Stimulated activated CD4-positive, alpha-beta T cell treated with anti-CD3 and anti-CD28 coated beads, TNF-alpha, amount 100 ng/mL, for 48 hours (primary cell): ENCODE results near the gene TIGD3.

Experiments
- DNase-seq, 3 donors: peaks; one replicate each; pipeline ENCODE4 v3.0.0-alpha.2; 2020; ENCODE audit warnings: low read depth in 3 of 3

The TIGD3 gene

GRCh38 chr11:65390099-65390941 is 35.8 kb downstream of the TIGD3 start:
- no peak for DNase-seq

DNA sequence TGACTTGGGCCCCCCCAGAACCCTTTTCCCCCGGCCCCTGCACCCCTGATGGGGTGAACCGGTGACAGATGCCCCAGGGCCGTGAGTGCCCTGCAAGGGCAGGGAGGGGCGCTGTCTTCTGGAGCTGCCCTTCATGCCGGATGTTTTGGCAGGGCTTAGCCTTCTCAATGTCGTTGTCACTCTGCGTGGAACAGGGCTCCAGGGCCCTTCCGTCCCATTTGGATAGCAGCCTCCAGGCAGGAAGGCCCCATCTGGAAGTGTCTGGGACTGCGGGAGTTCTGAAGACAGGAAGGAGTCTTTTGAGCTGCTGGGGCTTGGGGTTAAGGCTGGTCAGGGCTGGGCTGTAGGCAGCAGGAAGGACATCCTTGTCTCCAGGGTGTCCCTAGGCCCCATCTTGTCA is 36.4 kb downstream of the TIGD3 start:
- DNase-seq: no peak

- DNase-seq: no peak
Measured at GRCh38 chr11:65392186-65392829, 37.8 kb downstream of the TIGD3 start.

GRCh38 chr11:65392899-65393298 is 38.3 kb downstream of the TIGD3 start:
- no peak for DNase-seq

DNA sequence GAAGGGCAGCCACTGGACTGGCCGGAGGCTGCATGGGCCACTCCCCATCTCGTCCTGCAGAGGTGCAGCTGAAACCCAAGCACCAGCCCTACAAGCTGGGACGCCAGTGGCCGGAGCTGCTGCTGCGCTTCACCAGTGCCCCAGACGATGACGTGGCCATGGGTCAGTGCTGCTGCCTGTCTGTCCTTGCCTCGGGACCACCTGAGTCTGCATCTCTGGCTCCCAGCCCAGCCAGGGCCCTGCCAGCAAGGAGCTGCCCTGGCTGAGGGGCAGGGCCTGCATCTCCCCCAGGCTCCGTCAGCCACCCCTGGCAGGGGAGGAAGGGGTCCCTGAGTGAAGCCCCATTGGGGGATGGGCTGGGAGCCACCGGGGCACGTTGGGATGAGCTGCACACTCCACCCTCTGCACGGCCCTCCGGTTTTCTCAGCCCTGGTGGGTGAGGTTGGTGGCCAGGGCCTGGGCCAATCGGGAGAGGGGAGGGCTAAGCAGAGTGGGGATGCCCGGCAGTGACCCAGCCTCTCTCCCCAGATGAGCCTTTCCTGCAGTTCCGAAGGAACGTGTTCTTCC is 39.0 kb downstream of the TIGD3 start:
- no peak for DNase-seq

DNA sequence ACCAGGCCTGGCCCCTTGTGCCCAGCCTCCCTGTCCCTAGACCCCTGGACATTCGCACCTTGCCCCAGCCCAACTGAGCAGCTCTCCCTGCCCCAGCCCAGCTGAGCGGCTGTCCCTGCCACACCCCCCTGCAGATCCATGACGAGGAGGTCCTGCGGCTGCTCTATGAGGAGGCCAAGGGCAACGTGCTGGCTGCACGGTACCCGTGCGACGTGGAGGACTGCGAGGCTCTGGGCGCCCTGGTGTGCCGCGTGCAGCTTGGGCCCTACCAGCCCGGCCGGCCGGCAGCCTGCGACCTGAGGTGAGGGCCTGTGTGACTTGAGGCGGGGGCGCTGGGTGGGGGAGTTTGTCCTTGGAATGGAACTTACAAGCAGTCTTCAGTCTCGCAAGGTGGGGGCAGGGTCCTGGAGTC is 39.6 kb downstream of the TIGD3 start:
- DNase-seq: no peak

DNA sequence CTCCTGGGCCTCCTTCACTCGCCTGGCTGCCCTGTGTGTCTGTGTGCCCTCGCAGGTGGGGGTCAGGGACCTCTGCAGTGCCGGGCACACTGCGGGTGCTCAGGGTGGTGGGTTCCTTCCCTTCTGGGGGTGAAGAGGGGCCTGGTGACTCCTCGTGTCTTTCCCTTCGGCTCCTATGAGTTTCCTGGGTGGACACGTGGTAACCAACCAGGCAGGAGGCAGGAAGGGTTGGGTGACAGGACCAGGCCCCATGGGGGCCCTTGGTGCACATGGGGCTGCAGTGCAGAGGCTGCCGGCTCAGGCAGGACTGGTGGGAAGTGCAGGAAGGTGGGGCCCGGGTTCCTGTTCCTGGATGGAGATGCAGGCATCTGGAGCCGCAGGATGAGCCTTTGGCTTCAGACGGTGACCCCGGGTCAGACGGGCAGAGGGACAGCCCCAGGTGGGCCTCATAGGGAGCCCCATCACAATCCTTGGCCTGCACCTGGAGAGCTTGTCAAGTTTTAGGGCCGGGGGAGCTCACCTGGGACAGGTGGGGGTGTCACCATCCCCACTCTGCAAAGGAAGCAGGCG is 41.5 kb downstream of the TIGD3 start:
- DNase-seq: no peak

GRCh38 chr11:65396769-65397745 is 42.5 kb downstream of the TIGD3 start:
- no peak for DNase-seq

GRCh38 chr11:65398362-65398910 is 43.9 kb downstream of the TIGD3 start:
- DNase-seq: no peak

DNA sequence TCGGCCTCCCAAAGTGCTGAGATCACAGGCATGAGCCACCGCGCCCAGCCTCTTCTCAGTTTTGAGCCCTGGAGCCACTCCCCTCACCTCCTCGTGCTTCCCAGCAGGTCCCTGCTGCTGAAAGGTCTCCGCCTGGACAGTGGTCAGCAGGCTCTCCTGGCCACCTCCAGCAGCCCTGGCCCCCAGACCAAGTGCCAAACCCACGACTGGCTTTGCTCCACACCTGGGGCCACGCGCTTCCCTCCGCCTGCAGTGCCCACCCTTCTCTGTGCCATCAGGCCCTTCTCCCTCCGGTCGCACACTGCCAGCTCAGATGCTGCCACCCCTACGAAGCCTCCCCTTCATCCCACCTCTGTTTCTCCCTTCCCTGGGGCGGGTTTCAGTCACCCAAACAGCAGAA is 44.7 kb downstream of the TIGD3 start:
- no peak for DNase-seq

GRCh38 chr11:65399845-65400244 is 45.3 kb downstream of the TIGD3 start:
- no peak for DNase-seq

DNA sequence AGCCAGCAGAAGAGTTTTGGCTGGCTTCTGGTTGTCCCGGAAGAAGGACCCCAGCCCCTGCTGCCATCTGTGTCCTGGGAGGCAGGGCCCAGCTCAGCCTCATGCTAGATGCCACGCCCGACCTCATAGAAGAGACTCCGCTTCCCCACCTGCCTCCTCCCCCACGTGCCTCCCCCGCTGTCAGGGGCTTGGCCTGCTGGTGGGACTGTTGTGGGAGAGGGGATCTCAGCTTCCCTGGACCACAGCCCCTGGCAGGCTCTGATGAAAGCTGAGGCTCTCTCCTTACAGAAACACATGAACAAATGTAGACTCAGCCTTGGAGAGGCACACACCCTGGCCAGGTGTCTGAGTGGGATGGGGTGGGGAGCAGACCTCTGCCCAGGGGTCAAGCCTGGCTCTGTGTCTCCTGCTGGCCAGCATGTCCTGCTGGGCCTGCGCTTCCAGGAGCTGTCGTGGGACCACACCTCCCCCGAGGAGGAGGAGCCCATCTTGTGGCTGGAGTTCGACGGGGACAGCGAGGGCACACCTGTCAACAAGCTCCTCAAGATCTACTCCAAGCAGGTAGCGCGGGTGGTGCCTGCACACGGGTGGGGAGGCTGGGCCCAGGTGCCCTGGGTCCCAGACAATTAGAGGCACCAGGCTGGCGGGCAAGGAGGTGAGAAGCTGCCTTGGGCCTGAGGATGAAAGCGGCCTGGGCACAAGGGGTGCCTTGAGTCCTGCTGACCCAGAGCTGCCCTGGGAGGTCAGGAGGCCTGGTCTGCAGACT is 45.9 kb downstream of the TIGD3 start:
- DNase-seq: no peak

GRCh38 chr11:65401073-65401802 is 46.7 kb downstream of the TIGD3 start:
- no peak for DNase-seq

GRCh38 chr11:65401803-65402248 is 47.3 kb downstream of the TIGD3 start:
- DNase-seq: no peak

DNA sequence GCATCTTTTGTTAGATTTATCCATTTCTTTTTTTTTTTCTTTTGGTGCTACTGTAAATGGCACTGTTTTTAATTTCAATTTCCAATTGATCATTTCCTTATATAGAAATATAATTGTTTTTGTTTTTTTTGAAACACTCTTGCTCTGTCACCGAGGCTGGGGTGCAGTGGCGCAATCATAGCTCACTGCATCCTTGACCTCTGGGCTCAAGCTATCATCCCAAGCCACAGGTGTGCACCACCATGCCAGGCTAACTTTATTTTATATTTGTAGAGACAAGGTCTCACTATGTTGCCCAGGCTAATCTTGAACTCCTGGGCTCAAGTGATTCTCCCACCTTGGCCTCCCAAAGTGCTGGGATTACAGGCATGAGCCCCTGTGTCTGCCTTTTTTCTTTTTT is 48.2 kb downstream of the TIGD3 start:
- no peak for DNase-seq

DNA sequence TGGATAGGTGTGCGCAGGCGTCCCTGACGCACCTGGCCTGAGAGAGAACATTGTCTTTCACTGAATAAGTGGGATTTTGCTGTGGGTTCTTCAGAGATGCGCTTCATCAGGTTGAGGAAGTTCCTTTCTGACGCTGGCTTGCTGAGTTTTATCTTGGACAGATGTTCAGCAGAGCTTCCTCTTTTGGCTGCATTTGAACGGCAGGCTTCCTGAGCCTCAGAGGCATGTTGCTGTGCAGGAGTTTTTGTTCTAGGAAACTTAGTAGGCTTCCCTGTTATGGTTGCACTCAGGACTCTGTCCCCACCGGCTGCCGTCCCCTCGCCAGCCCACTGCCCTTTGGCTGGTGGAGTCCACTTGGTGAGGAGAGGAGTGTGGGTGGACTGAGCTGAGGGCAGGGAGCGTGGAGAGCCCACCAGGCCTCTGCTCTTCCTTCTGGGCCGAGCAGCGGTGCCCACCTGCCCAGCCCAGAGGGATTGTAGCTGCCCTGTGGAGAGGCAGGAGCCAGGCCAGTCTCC is 49.1 kb downstream of the TIGD3 start:
- DNase-seq: no peak

DNA sequence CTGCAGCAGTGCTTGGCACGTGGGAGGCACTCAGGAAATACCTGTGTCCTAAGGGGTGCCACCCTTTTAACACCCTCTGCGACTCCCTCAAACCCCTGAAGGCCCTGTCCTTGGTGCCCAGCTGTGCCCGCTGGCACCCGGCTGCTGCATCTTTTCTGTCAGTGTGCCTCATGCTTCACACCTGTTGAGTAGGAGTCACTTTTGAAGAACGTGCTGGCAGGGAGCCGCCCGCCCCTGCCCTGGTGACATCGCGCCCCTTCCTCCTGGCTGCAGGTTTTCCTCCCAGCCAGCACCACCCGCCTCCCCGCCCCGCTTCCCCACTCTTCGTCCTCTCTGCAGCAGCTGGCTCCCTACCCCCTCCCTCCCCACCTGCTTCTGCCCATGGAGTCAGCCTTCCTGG is 49.7 kb downstream of the TIGD3 start:
- no peak for DNase-seq

DNA sequence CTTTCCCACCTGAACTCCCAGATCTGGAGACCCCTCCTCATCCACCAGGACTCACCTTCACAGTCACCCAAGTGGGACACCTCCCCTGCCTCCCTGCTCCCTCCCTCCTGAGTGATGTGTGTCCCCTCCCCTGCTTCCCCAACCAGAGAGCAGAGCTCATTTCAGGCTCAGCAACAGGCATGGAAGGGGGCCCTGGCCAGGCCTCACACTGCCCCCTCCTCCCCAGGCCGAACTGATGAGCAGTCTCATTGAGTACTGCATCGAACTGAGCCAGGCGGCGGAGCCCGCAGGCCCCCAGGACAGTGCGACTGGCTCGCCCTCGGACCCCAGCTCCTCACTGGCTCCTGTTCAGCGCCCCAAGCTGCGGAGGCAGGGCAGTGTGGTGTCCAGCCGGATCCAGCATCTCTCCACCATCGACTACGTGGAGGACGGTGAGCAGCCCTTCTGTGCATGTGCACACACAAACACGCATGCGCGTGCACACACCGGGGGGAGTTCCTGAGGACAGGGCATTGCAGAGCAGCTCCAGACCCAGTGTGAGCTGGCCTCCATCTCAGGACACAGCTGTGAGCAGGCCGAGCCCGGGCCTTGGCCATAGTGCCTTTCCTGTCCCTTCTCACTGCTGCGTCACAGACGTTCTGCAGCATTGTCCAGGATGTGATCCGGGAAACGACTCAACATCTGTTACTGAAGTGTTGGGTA is 50.2 kb downstream of the TIGD3 start:
- DNase-seq: no peak
